ENCODE data around the gene FRMD4A.
"Not testable (repeated sequence)": the region's sequence is repeated elsewhere in the genome, so short reads cannot be mapped to it uniquely, and the experiment has no call there.

The FRMD4A gene

DNA sequence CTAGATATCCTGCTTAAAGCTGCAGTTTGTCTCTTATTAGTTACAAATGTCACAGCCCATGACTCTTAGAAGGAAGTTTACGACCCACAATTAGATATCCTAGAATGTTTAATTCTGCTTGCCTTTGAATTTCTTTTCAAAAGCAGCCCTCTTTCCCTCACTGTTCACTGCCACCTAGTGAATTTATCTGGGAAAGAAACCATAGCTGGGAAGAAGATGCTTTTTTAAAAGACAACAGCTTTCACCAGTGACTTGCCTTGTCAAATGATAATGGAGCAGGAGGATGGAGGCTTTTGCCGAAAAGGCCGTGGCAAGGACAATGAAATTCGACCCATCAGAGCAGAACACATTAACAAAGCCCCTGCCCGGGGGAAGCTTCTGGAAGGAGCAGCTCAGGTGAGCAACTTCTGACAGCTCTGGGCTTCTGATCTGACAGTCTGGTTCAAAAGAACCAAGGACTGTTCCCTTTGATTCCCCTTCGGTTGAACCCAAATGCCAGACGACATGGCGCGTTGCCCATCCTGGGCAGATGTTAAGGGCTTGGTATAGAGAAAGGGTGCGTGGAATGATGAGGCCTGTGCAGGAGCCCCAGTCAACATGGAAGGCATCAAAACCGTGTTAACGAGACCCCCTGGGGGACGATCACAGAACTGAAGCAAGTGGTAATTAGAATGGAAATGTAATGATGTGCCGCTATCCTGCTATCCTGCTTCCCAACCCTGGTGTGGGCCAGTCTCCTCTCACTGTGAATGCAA is 236.8 kb downstream of the FRMD4A start:
- no peak for DNase-seq (ENCODE audit: low read depth)

DNA sequence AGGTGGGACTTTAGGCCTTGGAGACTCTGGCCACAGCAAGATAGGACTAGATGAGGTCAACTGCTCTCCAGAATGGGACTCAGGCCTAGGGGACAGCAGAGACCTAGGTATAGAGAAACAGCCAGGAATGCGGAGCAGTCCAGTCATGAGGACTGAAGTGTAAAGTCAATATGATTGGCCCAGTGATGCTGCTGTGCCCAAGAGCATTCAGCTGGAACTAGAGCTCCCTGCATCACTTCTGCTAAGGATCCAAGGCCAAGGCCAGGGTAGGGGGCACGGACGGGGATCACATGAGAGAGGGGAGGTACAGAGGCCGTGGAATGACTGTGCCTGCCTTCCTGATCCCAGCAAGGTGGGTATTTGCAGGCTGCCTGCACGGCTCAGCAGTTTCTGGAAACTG is 237.9 kb downstream of the FRMD4A start:
- no peak for DNase-seq (ENCODE audit: low read depth)

GRCh38 chr10:14089556-14090292 is 241.0 kb downstream of the FRMD4A start:
- no peak for DNase-seq (ENCODE audit: low read depth)

DNA sequence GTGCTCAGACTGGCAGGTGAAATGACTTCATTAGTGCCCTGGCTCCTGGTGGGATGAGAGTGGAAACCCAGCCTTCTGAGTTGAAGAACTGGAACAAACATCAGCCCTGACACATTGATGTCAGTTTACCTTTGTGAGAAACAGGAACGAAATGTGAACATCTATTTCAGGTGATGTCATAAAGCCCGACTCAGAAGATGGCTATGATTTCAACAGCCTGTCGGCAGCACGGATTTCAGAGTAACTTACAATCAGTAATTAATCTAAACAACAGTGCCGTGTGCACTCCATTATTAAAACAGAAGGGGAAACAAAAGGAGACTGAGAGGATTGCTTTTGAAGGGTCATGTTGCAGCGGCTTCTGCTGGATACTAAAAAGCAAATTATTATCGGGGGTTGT is 243.2 kb downstream of the FRMD4A start:
- DNase-seq (ENCODE audit: low read depth) = no peak

GRCh38 chr10:14086596-14086995 is 244.1 kb downstream of the FRMD4A start:
- DNase-seq (ENCODE audit: low read depth) = no peak

- DNase-seq (ENCODE audit: low read depth) = no peak
These were observed 245.8 kb downstream of the FRMD4A start for GRCh38 chr10:14084875-14085274.

GRCh38 chr10:14080795-14081194 is 249.9 kb downstream of the FRMD4A start:
- no peak for DNase-seq (ENCODE audit: low read depth)

DNA sequence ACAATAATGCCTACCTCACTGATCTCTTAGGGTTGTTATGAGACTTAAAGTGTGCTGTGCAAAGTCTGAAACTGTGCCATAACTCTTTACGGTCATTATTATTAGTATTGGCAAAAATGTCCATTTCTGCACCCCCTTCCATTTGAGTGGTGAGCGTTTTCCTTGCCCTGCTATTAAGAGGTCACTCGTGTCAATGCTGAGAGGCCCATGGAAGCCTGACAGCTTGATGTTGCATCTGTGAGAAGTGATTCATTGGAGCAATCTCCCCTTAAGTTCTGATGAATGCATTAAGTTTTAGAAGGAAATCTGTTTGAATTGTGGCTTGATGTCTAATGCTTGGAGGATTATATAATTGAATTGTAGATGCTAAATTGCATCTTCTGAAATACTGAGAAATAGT is 253.3 kb downstream of the FRMD4A start:
- DNase-seq (ENCODE audit: low read depth) = no peak

GRCh38 chr10:14074062-14074884 is 256.5 kb downstream of the FRMD4A start:
- DNase-seq (ENCODE audit: low read depth) = no peak

DNA sequence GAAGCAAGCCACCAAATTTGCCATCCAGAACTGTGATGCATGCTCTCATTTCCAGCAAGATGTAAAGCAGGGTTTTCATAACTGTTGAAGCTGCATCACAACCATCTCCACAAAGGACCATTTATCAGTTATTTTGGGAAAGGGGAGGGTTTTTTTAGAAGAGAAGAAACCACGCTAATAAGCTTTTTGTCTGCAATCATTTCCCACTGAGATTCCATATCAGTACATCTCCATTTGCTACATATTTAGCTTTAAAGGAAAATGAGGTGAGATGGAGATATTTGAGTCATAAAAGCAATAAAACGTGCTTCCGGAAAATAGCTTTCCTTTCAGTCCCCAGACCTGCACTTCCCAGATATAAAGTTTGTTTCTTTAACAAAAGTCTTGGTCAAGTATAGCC is 258.2 kb downstream of the FRMD4A start:
- no peak for DNase-seq (ENCODE audit: low read depth)

- no peak for DNase-seq (ENCODE audit: low read depth)
These were observed 258.8 kb downstream of the FRMD4A start for GRCh38 chr10:14071956-14072355.

DNA sequence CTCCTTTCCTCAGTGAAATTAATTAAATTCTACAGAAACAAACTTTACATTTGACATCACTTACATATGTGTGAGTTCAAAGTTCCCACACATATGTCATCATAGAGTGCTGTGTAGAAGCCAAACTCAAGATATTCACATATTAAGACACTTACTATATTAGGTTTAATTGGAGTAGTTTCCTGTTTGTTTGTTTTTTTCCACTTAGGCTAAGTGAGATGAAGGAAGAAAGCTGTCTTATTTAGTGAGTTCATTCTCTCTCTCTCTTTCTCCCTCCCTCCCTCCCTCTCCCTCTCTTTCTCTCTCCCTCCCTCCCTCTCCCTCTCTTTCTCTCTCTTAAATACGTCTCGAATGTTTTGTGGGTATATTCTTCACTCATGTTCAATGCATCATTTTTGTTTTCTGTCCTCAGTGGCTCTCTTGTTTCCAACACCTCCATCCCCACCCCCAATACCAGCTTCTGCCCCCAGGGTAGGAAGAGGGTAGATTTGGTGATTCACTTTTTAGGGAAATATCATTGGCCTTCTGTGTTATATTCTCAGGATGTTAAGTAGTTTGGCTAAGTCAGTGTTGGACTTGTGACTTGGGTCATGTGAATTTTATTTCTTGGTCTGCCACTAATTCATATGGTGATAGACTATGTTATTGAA is 262.0 kb downstream of the FRMD4A start:
- no peak for DNase-seq (ENCODE audit: low read depth)

GRCh38 chr10:14067638-14068037 is 263.1 kb downstream of the FRMD4A start:
- not testable (repeated sequence) for DNase-seq (ENCODE audit: low read depth)

- DNase-seq (ENCODE audit: low read depth) = no peak
These were observed 264.6 kb downstream of the FRMD4A start for GRCh38 chr10:14066106-14066505.

- no peak for DNase-seq (ENCODE audit: low read depth)
These were observed 267.0 kb downstream of the FRMD4A start for GRCh38 chr10:14063531-14064285.

DNA sequence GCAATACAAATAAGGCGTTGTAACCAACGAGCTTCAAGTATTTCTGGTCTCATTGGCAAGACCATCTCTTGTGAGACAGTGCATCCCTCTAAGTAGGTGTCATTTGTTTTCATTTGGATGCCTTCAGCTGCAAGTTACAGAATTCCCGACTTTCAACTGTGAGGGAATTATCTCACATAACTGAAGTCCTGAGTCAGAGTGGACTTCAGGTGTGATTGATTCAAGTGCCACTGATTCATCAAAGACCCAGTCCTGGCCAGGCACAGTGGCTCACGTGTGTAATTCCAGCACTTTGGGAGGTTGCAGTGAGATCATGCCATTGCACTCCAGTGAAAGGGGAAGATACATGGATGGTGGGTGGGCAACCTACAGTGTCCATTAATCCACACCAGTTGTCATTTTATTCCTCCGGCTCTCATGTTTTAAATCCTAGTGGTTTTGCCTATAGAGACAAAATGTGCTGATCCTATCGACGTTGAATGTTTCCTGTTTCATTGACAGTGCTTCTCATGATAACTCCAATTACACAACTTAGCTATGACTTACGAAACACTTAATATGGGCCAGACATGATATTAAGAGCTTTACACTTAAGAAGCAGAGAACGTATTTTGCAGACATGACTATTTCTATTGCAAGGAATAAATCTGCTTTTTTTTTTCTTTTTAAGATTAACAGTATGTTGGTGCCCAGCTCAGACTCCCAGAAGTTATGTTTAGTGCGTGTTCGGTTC is 268.0 kb downstream of the FRMD4A start:
- no peak for DNase-seq (ENCODE audit: low read depth)

- no peak for DNase-seq (ENCODE audit: low read depth)
These were observed 270.2 kb downstream of the FRMD4A start for GRCh38 chr10:14060320-14061070.

GRCh38 chr10:14056610-14057332 is 274.0 kb downstream of the FRMD4A start:
- no peak for DNase-seq (ENCODE audit: low read depth)

DNA sequence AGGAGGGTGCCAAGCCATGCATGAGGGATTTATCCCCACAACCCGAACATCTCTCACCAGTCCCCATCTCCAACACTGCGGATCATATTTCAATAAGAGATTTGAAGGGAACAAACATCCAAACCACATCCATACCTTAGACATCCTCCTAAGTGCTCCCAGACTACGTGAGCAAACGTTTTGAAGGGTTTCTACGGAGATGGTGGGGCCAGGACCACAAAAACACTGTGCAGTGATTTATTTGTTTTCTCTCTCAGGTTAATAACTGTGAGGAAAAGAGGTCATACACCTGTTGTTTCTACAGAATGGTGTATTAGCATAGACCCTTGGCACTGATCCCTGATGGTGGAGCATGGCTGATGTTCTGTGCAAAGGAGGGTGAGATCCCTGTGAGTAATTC is 277.8 kb downstream of the FRMD4A start:
- no peak for DNase-seq (ENCODE audit: low read depth)

Measured in activated T-helper 9 cell treated with anti-CD3 and anti-CD28 coated beads, Interleukin-2, amount 50 U/mL, for 16 hours (primary cell).